RWPE2 (cell line): ENCODE results near the gene VPS36.

Experiments
- ATAC-seq: fragments of 200-7000 bp; cut with Tn5 transposase; 3 replicates; pipeline ENCODE4 v1.9.1; 2021; ENCODE audit warnings: low read depth
- DNase-seq: peaks from one replicate; pipeline ENCODE4 v3.0.0-alpha.2; 2020; ENCODE audit warnings: low spot score
- H3K27ac ChIP-seq: fragments of 450-650 bp; 2 replicates; pipeline ENCODE4 v1.5.1; 2017; ENCODE audit warnings: mild to moderate bottlenecking; ENCODE audit not compliant: poor library complexity, severe bottlenecking
- H3K27me3 ChIP-seq: fragments of 250-450 bp; sonication (Bioruptor Pico); 2 replicates; pipeline ENCODE4 v1.5.1; 2021; ENCODE audit warnings: mild to moderate bottlenecking, moderate library complexity; ENCODE audit not compliant: insufficient read depth, poor library complexity, severe bottlenecking
- H3K36me3 ChIP-seq: fragments of 250-450 bp; sonication (Bioruptor Pico); 2 replicates; pipeline ENCODE4 v1.5.1; 2020; ENCODE audit warnings: low read depth, mild to moderate bottlenecking, moderate library complexity
- H3K4me1 ChIP-seq: fragments of 250-450 bp; sonication (Bioruptor Pico); 2 replicates; pipeline ENCODE4 v1.5.1; 2021; ENCODE audit warnings: mild to moderate bottlenecking, moderate library complexity; ENCODE audit not compliant: insufficient read depth, poor library complexity, severe bottlenecking
- H3K4me3 ChIP-seq: fragments of 250-450 bp; sonication (Bioruptor Pico); 2 replicates; pipeline ENCODE4 v1.5.1; 2021; ENCODE audit warnings: mild to moderate bottlenecking, moderate library complexity; ENCODE audit not compliant: severe bottlenecking
- H3K9me3 ChIP-seq: fragments of 250-450 bp; sonication (Bioruptor Pico); 2 replicates; pipeline ENCODE4 v1.5.1; 2021; ENCODE audit warnings: mild to moderate bottlenecking, moderate library complexity; ENCODE audit not compliant: severe bottlenecking
- CTCF ChIP-seq: fragments of 450-650 bp; IDR thresholded peaks from one replicate; pipeline ENCODE4 v1.5.1; 2017; ENCODE audit warnings: mild to moderate bottlenecking, moderate library complexity; ENCODE audit not compliant: poor library complexity, severe bottlenecking

VPS36 gene

GRCh38 chr13:52463526-52463925 lies 13.1 kb upstream of the VPS36 start:
- Histone ChIP-seq H3K36me3 (peaks cover 90% of the 10 kb centered on the region), H3K4me1 (peaks cover 9% of the 10 kb centered on the region), H3K27ac (no peak overlapping the region), H3K4me3 (no peak overlapping the region), H3K27me3 (no peaks in the 10 kb centered on the region), H3K9me3 (no peaks in the 10 kb centered on the region)
- DNase-seq (no peak), ATAC-seq (no peak)
- no peak for TF ChIP-seq CTCF

- H3K27me3 ChIP-seq = no peaks in the 10 kb centered on the region
- DNase-seq (no peak), ATAC-seq (no peak)
- H3K27ac ChIP-seq = no peak overlapping the region
- H3K36me3 ChIP-seq = peaks cover 97% of the 10 kb centered on the region
- TF ChIP-seq CTCF = no peak
- H3K4me3 ChIP-seq = no peak overlapping the region
- peaks cover 15% of the 10 kb centered on the region for H3K4me1 ChIP-seq
- no peaks in the 10 kb centered on the region for H3K9me3 ChIP-seq
These were observed 10.8 kb upstream of the VPS36 start for GRCh38 chr13:52461265-52461664.

- no peak overlapping the region for H3K4me3 ChIP-seq
- no peaks in the 10 kb centered on the region for H3K9me3 ChIP-seq
- DNase-seq = no peak
- H3K27ac ChIP-seq = no peak overlapping the region
- peaks cover 83% of the 10 kb centered on the region for H3K36me3 ChIP-seq
- no peaks in the 10 kb centered on the region for H3K27me3 ChIP-seq
- peaks cover 15% of the 10 kb centered on the region for H3K4me1 ChIP-seq
- no peak for TF ChIP-seq CTCF
- ATAC-seq = 0 out of 3 replicates have a peak, but pooled peaks have one; percentile 12
These were observed 9.2 kb upstream of the VPS36 start for GRCh38 chr13:52459668-52460067.

GRCh38 chr13:52455677-52456041 lies 5.2 kb upstream of the VPS36 start:
- ATAC-seq = peak; percentile 38
- DNase-seq = peak; percentile 68
- H3K27ac ChIP-seq = peak overlapping the region; percentile 76
- peaks cover 43% of the 10 kb centered on the region for H3K36me3 ChIP-seq
- H3K4me1 ChIP-seq = peaks cover 28% of the 10 kb centered on the region
- peak overlapping the region; percentile 61 for H3K4me3 ChIP-seq
- no peaks in the 10 kb centered on the region for H3K9me3 ChIP-seq
- no peaks in the 10 kb centered on the region for H3K27me3 ChIP-seq
- no peak for TF ChIP-seq CTCF

GRCh38 chr13:52454820-52455676 lies 4.6 kb upstream of the VPS36 start, which contains the start of gene CKAP2:
CKAP2 (plus strand) TSS chr13:52455478; CDS start chr13:52455557, 79 bp downstream.
- H3K4me1 ChIP-seq = peaks cover 28% of the 10 kb centered on the region
- H3K27ac ChIP-seq = peak within 1 kb of the TSS; percentile 76
- no peak for TF ChIP-seq CTCF
- ATAC-seq = peak; percentile 83
- peak within 1 kb of the TSS; percentile 61 for H3K4me3 ChIP-seq
- no peaks in the 10 kb centered on the region for H3K9me3 ChIP-seq
- peaks cover 39% of the 10 kb centered on the region for H3K36me3 ChIP-seq
- H3K27me3 ChIP-seq = no peaks in the 10 kb centered on the region
- DNase-seq = peak; percentile 89
